Kidney tubule cell (primary cell): Measurements from ENCODE around the gene ABTB2.
A peak's percentile ranks its signal among the peaks of the same experiment; 100 is the strongest.
"Not testable (repeated sequence)": the region's sequence is repeated elsewhere in the genome, so short reads cannot be mapped to it uniquely, and the experiment has no call there.

Experiments used
- DNase-seq: peaks from one replicate; pipeline ENCODE4 v3.0.0-alpha.2; 2018; ENCODE audit warnings: low spot score

The ABTB2 gene

DNA sequence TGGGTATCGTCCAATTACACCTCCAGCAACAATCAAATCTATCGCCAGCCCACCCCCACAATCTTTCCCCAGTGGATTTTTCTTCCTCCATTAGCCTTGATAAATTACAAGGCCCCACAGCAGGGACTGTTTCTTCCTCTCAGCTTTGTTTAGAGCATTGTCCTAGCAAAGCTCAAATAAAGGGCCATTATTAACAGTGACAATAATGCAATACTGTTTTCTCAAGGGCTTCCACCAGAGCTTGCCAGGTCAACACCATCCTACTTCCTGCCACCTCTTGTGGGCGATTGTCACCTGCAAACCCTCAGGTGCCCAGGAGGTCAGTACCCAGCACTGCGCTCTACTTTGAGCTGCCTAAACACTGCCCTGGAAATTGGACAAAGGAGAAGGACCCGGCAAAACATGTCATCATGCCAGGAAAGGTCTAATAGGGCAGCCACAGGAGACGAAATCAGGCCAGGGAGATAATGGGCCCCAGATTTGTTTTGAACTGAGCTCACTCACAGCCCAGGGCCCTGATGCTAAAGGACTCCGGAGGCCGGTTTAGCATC, 95.2 kb downstream of the ABTB2 start:
- DNase-seq = no peak

DNA sequence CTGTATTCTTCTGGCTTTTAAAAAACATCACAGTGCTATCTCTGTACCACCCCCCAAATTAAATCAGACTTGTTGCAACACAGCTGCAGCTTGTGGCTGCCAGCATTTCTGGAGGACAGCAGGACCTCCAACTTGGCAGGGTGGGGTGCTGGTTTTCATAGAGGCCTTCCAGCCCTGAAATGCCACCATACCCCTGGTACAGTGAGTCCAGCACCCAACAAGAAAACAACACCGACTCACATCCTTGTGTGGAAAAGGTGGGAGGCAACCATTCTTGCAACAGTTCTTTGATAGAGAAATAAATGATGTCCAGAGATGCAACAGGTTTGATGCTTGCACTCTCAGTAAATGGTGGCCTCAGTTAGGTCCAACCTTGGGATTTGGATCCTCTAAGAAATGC, 96.0 kb downstream of the ABTB2 start:
- no peak for DNase-seq

DNA sequence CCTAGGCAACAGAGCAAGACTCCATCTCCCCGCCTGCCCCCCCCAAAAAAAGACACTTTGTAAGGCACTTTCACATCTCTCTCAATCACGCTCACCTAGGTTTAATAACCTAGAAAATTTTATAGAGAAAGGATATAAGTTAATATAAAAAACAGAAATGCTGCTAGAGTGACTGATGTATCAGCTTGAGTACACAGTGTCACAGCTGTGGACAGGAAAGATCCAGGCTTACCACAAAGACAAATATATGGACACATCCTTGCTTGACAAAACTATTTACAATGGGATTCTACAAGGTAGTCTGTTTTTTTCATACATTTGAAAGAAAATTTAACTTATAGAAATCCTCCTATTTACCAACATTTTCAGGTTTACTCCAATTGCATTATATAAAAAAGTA, 96.7 kb downstream of the ABTB2 start:
- no peak for DNase-seq

DNA sequence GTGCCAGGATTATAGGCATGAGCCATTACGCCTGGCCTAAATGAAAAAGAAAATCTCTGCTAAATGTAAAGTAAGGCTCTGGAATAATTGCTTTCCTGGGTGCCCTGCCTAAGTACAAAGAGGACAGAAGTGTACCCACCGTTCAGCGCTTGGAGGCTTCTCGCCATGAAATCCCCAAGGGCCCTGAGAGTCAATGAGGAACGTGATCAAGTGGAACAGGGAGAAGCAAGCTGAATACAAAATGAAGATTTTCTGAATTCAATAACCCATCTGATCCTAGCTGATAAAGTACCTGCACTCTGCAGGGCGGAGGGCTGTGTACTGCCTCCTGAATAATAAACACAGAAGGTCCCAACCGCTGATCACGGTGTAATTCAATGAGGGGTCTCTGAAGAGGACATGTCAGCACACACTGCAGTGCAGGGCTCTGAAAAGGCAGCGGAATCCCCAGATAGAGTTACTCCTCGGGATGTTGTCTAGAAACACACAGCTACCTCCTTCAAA, 97.7 kb downstream of the ABTB2 start:
- no peak for DNase-seq

DNA sequence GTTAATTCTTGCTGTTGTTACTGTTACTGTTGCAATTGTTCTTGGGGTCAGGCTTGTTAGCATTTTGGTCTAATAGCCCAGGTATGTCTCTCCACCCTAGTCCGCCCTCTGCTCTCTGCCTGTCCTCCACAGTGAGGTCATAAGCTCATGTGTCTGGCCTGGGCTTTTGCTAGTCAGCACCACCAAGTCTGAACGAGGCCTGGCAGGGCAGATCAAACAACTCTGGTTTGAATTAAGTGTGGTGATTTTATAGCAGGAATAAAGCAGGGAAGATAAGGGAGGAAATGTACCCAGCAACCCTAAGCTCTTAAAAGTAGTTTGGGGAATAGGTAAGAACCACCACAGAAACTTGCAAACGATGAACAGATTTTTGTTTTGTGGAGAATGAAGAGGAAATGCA, 98.7 kb downstream of the ABTB2 start:
- DNase-seq = no peak

DNA sequence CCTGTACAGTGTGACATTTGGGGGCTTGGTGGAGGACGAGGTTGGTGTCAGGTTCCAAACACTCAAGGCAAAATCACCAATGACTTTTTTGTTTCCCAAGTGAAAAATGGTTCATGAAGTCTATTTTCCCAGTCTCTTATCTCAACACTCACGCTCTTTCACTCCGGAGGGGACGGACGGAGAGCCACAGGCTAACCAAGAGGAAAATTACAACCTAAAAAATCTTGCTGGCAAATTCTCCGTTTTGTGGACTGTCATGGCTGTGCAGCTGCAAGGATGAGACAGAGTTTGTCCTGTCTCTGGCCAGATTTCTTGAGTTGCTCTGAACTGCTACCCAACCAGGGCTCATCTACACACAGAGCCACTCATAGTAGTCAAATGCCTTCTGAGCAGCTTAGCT, 101.2 kb downstream of the ABTB2 start:
- no peak for DNase-seq

DNA sequence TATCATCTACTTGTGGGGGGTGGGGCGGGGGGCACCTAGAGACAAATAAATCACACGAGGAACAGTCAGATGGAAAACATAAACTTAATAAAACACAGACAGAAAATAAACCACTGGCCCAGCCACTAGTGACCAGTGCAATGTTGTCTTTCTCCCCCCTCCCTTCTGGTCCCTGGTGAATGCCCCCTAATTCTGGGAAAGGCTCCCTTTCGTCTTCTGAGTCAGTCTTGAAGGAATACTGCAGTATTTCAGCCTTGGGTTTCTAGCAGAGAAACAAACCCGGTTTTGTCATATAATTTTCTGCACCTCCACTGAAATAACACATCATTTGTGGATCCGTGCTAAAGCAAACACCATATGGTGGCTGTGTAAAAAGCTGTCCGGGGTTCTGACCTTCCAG, 101.7 kb downstream of the ABTB2 start:
- no peak for DNase-seq

DNA sequence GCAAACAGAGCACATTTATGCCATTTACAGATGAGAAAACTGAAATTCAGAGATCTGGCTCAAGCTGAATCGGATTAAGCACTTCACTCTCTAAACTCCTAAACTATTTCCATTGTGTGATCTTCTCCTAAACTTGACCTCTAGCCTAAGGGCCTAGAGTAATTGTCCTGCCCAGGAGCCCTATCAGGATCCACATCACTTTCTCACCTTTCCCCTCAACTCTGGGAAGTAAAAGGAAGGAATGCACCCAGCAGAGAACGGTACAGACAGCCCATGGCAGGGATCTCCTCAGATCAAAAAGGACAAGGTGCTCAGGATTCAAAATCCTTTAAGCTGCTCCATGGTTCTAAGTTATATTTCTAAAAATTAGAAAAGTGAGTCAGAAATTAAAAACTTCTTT, 102.7 kb downstream of the ABTB2 start:
- DNase-seq = no peak

DNA sequence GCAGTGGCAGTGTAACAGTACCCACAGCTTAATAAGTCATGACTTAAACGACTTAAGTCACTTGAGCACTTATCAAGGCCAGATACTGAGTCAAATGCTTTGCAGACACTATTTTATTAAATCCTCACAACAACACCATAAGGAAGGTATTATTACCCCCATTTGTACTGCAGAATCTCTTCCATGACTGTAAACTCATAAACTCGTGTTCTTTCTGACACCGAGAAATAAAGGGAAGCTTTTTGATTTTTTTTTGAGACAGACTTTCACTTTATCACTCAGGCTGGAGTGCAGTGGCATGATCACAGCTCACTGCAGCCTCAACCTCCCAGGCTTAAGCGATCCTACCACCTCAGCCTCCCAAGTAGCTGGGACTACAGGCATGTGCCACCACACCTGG, 103.8 kb downstream of the ABTB2 start:
- no peak for DNase-seq

DNA sequence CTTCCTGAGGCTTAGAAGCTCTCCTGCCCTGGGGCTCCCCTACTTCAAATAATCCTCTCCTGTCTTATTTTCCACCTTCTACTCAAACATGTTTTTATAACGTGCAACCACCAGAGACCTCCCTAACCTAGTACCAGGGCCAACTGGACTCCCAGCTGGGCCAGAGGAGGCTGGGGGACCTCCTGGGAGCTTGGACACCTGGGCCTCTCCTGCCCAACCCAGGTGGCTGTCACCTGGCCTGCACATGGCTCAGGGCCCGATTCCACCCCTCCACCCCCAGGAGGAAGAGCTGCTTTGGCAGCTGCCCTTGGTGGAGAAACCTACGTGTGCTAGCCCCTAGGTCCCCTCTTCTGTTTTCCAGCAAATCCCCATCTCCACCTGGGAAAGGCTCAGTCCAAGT, 105.2 kb downstream of the ABTB2 start:
- DNase-seq = no peak

DNA sequence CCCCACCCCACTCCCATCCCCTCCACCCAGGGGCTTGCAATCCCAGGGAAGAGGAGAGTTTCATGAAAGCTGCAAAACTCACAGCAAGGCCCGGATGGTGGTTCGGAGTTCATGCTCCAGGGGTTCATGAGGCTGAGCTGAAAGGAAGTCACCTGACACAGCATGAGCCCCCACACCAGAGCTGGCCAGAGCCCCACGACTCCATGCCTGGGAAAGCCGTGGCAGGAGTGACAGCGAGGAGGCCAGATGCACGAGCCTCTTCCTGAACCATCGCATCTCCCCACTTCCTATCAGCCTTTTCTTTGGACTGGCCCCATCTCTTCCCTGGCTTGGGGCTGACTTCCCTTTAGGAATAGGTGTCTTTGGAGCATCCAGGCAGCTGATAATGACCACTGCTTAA, 105.8 kb downstream of the ABTB2 start:
- no peak for DNase-seq

DNA sequence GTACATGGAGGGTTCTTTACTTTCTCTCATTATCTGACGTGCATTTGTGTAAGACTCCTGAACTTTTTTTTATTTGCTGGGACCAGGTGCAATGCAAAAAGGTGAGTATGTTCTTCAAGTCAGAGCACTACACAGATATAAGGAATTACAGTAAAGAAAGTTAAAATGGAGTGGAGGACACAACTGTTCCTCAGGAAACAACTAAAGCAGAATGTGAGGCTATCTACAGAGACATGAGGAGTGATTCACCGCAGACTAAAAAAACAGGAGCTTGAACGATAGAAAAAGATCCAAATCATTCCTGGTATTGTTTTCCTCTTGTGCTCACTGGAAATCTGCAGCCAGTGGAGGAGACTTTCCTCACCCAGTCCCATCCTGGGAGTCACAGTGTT, 106.2 kb downstream of the ABTB2 start:
- no peak for DNase-seq

DNA sequence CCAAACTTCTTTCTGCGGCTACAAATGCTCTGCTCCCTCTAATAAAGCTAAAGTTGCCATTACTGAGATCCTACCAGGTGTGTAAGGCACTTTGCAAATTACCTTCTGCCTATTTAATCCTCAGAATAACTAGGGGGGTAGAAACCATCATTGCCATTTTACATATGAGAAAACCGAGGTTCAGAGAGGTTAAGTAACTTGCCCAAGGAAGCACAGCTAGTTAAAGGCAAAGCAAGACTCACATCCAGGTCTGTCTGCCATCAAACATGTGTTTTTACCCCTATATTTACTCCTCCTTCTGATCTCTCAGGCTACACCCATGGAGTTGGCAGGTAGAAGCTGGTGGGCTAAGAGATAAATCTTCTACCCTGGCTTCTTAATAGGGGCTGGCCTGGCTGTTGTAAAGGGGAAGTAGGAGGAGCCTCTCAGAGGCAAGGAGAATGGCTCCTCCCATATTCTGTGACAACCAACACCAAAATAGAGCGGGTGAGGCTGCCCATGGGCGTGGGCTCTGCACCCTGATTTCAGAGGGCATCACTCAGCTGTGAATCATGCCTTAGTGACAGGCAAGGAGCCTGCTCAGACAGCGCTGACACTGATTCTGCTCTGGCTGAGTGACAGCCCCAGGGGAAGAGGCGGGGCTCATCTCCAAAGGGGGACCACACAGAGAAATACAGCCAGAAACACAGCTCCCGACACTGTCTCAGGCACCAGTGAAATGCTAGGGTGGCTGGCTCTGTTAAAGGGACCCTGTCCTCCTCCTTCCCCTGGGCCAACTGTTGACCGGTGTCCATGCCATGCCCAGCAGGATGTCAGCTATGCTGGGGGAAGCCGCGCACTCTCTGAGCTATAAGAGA, 106.8 kb downstream of the ABTB2 start:
- peak; percentile 87 for DNase-seq

DNA sequence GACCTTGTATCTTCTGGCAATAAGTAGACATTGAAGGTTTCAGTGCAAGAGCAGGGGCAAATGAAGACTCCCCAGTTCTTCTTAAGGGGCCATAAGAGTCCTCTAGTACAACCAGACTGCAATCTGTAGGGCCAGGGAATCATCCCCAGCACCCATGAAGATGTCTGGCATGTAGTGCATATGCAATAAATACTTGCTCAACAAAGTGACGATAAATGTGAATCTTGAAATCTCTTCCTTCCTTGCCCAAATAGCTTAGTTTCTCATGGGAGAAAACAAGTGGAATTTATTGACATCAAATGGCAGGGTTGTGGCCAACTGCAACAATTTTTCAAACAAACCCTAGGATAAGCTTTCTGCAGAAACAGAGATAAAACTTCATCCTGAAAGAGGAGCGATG, 107.6 kb downstream of the ABTB2 start:
- no peak for DNase-seq

DNA sequence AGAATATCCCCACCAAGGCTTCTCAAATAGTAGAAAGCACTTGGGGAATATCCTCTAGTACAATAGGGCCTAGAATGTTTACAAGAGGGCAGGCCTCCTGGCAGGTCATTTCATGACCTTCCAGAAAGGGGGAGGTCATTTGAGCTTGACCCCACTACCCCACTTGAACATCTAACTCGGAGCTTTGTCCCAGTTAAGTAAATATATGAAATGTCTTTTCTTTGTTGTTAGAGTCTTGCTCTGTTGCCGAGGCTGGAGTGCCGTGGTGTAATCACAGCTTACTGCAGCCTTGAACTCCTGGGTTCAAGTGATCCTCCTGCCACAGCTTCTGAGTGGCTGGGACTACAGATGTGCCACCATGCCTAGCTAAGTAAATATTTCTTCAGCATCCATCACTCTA, 108.4 kb downstream of the ABTB2 start:
- no peak for DNase-seq

DNA sequence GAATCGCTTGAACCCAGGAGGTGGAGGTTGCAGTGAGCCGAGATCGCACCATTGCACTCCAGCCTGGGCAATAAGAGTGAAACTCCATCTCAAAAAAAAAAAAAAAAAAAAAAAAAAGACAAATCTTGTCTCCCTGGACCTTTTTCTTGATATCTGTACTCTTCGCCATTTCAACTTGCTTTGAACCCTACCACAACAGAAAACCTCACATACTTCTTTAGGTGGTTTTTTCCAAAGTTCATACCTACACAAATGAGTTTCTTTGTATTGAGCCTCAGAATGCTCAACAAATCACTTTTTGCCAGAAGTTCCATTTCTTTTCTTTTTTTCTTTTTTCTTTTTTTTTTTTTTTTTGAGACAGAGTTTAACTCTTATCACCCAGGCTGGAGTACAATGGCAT, 111.3 kb downstream of the ABTB2 start:
- DNase-seq = not testable (repeated sequence)

DNA sequence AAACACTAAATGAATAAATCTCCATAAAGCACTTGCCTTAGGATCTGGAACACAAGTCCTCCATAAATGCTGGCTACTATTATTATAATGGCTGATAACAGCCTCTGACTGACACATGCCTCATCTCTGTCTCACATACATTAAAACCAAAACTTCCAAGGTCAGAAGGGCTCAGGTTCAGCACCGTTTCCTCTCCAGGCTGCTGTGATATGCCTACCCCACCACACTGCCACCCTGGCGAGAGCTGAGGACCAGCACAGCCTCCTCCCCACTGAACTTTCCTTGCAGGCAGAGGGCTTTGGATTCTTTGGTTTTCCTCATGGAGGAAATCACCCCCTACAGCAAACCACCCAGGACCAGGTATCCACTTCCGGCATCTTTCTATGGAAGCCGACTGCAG, 112.8 kb downstream of the ABTB2 start:
- no peak for DNase-seq

DNA sequence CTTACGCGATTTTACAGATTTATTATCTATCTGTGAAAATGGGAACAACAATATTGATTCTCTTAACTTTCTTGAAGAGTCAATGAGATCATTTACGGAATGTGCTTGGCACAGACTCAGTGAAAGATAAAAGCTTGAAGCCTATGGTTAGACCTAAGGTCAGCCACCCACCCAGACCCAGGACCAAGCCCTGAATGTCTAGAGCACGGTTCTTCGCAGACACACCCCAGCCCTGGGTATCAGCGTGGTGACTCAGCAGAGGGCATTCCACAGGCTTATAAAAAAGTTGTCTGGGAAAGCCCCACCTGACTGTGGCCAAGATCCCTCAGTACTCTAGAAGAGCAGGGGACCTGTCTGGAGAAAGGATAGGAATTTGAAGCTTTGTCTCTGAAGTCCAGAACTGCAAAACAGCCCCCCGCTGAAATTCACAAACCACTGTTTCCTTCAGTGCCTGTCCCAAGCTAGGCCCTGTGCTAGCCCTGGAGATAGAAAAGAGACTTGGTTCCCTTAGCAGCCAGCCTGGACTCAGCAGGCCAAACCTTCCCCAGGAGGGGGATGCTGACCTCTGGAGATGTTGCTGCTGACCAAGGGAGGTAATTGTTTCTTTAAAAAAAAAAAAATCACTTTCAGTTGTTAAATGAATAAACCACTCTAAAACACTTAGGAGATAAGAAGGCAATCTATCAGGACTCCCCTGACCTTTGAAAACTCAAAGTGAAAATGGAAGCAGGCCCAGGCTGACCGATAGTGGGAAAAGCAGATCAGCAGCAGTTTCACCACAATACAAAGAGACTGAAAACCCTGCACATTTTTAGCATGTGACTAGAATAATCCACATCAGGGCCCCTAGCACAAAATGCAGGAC, 114.0 kb downstream of the ABTB2 start:
- peak; percentile 95 for DNase-seq

DNA sequence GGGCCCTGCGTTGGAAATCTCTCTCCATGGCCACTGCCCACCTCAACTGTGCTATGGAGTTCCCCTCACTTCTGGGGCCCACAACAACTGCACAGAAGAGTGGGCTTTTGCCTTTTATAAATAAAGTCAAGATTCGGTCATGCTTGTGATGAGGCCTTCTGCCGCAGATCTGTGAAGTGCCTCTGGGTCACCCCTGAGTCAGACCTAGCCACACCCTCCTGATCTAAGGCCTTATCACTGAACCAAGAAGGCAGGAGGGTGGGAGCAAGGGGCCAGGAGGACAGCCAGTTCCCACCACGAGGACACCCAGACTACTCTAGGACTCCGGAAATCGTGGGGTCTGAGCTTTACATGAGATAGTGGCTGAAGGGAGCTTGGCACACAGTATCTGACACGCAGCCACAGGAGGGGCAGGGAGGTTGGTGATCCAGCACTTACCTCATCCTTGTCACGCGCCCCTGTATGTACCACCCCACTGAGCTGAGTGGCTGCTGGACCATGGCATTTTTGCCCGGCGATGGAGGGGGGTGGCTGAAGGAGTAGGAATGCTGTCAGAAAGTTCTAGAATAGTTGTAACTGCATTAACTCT, 115.7 kb downstream of the ABTB2 start:
- DNase-seq = peak; percentile 95

DNA sequence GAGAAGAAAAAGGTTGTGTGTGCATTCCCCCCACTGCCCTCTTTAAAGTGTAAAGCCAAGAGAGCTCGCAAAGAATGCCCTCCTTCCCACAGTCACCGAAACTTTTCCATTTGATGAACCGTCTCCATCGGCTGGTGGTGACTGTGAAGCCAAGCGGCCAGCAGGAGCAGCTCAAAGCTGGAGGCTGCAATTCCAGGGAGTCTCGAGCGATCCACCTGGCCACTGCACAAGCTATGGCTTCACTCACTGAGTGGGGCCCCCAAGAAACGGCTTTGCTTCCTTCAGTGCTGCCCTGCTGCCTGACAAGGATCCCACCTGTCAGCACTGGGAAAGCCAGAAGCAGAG, 117.7 kb downstream of the ABTB2 start:
- no peak for DNase-seq

DNA sequence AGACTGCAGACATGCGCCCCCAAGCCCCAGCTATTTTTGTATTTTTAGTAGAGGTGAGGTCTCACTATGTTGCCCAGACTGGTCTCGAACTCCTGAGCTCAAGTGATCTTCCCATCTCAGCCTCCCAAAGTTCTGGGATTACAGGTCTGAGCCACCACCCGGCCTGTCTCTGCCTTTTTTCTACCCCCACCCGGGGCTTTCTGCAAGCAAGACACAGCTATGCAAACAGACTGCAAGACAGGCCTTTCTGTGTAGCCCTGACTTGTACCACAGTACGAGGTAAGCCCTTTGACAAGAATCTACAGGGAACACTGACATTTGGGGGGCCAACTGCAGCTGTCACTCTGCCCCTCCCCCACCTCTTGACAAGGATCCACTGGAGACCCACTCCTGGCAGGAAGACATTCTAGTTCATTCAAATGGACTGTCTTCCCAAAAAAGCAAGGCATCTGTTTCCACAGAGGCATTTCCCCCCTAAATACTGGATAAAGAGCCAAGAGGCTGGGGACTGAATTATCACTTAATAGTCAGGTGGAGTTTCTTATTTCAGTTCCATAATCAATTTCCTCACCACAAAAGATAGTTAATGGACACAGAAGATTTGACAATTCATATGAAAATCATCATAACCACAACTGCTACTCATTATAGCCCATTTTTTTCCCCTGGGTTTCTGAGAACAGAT, 118.2 kb downstream of the ABTB2 start:
- no peak for DNase-seq

DNA sequence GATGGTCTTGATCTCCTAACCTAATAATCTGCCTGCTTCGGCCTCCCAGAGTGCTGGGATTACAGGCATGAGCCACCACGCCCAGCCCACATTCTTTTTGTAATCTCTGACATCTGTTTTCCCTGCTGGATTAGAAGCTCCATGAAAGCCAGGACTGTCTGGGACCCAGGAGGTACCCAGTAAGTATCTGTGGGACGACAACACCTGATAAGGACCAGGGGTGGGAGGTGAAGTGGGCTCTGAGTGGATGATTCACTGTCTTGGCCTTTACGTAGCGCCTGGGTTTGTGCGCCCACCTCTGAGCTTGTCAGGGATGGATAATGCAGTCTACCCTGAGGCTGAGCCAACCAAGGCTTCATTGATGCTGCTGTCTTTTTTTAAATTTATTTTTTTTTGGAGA, 118.8 kb downstream of the ABTB2 start:
- DNase-seq = no peak
